Right lobe of liver (tissue), 6 donors: Measurements from ENCODE around the gene APBA2. TPM values are rescaled to one million over a fixed set of nuclear protein-coding genes. Genes with fewer than 3 reads are reported as not detected.

Experiments used
- ATAC-seq, 4 donors: fragments of 200-7000 bp; cut with Tn5 transposase; one replicate each; pipeline ENCODE4 v1.9.1; 2020; ENCODE audit warnings: mild to moderate bottlenecking in 4 of 4, moderate library complexity in 4 of 4
- DNase-seq, 3 donors: peaks; one replicate each; pipeline ENCODE4 v3.0.0-alpha.2; 2020
- H3K27ac ChIP-seq, 3 donors: fragments of 200-600 bp; one replicate each; pipeline ENCODE4 v1.8.0; 2022
- H3K27me3 ChIP-seq, 2 donors: fragments of 200-600 bp; one replicate each; pipeline ENCODE4 v1.8.0; 2022
- H3K36me3 ChIP-seq, 4 donors: fragments of 200-600 bp; sonication (generic) in 1 of 4; one replicate each; pipeline versions ENCODE4 v1.5.1 to v1.8.0; 2017 to 2022; ENCODE audit warnings: control low read depth in 1 of 4
- H3K4me1 ChIP-seq, 4 donors: fragments of 200-600 bp; sonication (generic) in 1 of 4; one replicate each; pipeline versions ENCODE4 v1.5.1 to v1.8.0; 2017 to 2022; ENCODE audit warnings: control low read depth in 1 of 4
- H3K4me3 ChIP-seq, 3 donors: fragments of 200-600 bp; one replicate each; pipeline ENCODE4 v1.8.0; 2022
- H3K9me3 ChIP-seq, 4 donors: fragments of 200-600 bp; sonication (generic) in 1 of 4; one replicate each; pipeline versions ENCODE4 v1.5.1 to v1.8.0; 2017 to 2022; ENCODE audit warnings: control low read depth in 1 of 4
- POLR2A ChIP-seq: fragments of 450-650 bp; IDR thresholded peaks from one replicate; pipeline ENCODE4 v1.6.1; 2017; ENCODE audit warnings: antibody characterized with exemption, mild to moderate bottlenecking
- WGBS: methylation state at CpG from one replicate; pipeline ENCODE4 v1.1.6; 2018; ENCODE audit warnings: low coverage, low lambda C conversion rate; ENCODE audit not compliant: insufficient coverage; ENCODE audit errors: missing lambda C conversion rate; 5-methylcytosine and 5-hydroxymethylcytosine counted together
- intact Hi-C, 2 donors: fragments of 100-400 bp; cut with DNase I; formaldehyde crosslinking; loops; one replicate each; pipeline versions ENCODE4 v1.11.2 to v1.14.1; 2022
- total RNA-seq, 6 experiments: library from RNA; depleted of rRNA in 2 of 6; stranded (reverse); fragments of >200 nt in 2 of 6; fragmentation: NEBNext Ultra II Directional in 3 of 6; extraction: Animal tissue kit (Norgen Biotek cat#: 25700) in 3 of 6; gene quantifications; one replicate each; pipeline versions ENCODE4 v1.1.0 to v1.2.4, GENCODE V29; 2016 to 2023
- TF ChIP-seq, protein P1 (sequence below), 4 donors: fragments of 200-600 bp in 3 of 4; fragments of 450-650 bp in 1 of 4; IDR thresholded peaks; one replicate each; pipeline versions ENCODE4 v1.5.1 to v1.8.0; 2016 to 2022; ENCODE audit warnings: antibody characterized with exemption in 4 of 4, mild to moderate bottlenecking in 2 of 4
- donor health status: DM: no; HTN: yes; CAD: no.
- donor health status: DM: no; HTN: no; CAD: no.
- donor health status: DM: no; HTN: no; CAD: no.
- donor health status: DM: no; HTN: yes; CAD: no.
- donor health status: DM: no; HTN: yes; CAD: no.

Gene APBA2
- total RNA-seq, 6 experiments from 2014 or later: 0.51 to 0.75 (median 0.69) TPM

DNA sequence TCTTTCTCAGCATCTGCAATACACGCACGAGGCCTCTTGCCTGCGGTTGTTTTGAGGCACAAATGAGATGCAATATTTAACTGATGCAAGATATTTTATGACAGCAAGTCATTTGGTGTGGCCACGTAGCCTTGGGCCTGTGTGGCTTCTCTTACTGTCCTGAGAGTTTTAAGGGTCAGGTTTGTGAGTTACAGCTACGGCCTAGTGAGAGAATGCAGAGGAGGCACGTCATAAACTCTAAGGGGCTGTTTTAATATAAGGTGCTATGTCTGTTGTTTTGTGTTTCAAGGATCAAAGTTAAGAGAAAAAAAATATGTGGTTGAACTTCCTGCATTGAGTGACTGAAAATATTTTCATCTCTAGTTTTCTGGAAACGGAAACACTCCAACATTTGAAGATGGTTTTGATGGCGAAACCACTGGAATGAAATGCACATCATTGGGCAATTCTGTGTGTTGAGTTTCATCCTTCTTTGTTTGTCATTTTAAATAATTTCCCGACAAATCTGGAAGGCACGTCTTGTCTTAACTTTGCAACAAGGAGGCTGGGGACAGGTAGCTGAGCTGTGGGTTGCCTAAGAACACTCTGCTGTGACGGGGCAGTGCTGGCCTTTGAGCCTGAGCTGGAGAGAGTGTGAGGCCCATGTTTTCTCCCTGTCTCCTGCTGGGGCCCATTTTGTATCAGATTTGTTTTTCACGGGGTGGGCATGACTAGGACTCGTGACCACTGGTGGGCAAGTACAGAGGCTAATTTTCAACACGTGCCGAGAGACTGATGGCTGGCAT is 5.1 kb downstream of the APBA2 start:
- no peak overlapping the region for H3K27ac ChIP-seq
- DNase-seq (no peak), ATAC-seq (no peak)
- H3K27me3 ChIP-seq: no peaks in the 10 kb centered on the region
- H3K4me3 ChIP-seq: no peak overlapping the region
- intact Hi-C loops: no loop called here
- 69% methylated on average over 14 of the region's 15 CpGs for WGBS
- H3K4me1 ChIP-seq: no peaks in the 10 kb centered on the region
- H3K36me3 ChIP-seq: no peaks in the 10 kb centered on the region
- H3K9me3 ChIP-seq: no peaks in the 10 kb centered on the region
- TF ChIP-seq, protein P1, sequence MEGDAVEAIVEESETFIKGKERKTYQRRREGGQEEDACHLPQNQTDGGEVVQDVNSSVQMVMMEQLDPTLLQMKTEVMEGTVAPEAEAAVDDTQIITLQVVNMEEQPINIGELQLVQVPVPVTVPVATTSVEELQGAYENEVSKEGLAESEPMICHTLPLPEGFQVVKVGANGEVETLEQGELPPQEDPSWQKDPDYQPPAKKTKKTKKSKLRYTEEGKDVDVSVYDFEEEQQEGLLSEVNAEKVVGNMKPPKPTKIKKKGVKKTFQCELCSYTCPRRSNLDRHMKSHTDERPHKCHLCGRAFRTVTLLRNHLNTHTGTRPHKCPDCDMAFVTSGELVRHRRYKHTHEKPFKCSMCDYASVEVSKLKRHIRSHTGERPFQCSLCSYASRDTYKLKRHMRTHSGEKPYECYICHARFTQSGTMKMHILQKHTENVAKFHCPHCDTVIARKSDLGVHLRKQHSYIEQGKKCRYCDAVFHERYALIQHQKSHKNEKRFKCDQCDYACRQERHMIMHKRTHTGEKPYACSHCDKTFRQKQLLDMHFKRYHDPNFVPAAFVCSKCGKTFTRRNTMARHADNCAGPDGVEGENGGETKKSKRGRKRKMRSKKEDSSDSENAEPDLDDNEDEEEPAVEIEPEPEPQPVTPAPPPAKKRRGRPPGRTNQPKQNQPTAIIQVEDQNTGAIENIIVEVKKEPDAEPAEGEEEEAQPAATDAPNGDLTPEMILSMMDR (IDR thresholded peaks at IDR 0.05): no peak
- TF ChIP-seq POLR2A: no peak

- ATAC-seq (no peak), DNase-seq (no peak)
- Histone ChIP-seq H3K9me3 (no peaks in the 10 kb centered on the region), H3K27ac (no peak overlapping the region), H3K36me3 (no peaks in the 10 kb centered on the region), H3K4me3 (no peak overlapping the region), H3K4me1 (no peaks in the 10 kb centered on the region), H3K27me3 (no peaks in the 10 kb centered on the region)
- intact Hi-C loops: no loop called here
- 81% methylated on average over 5 of the region's 6 CpGs for WGBS
- TF ChIP-seq POLR2A: no peak
- TF ChIP-seq, protein P1 (IDR thresholded peaks at IDR 0.05): no peak
These were observed 5.8 kb downstream of the APBA2 start for GRCh38 chr15:28891588-28891987.

GRCh38 chr15:28892789-28893610 is 7.2 kb downstream of the APBA2 start:
- Histone ChIP-seq H3K27me3 (no peaks in the 10 kb centered on the region), H3K4me1 (no peaks in the 10 kb centered on the region), H3K4me3 (no peak overlapping the region), H3K9me3 (no peaks in the 10 kb centered on the region), H3K36me3 (no peaks in the 10 kb centered on the region), H3K27ac (no peak overlapping the region)
- ATAC-seq (no peak), DNase-seq (no peak)
- WGBS: 59% methylated on average over 4 of the region's 12 CpGs
- TF ChIP-seq POLR2A: no peak
- intact Hi-C loops: no loop called here

GRCh38 chr15:28894631-28895030 is 8.9 kb downstream of the APBA2 start:
- Histone ChIP-seq H3K9me3 (no peaks in the 10 kb centered on the region), H3K4me3 (no peak overlapping the region), H3K27ac (no peak overlapping the region), H3K4me1 (no peaks in the 10 kb centered on the region), H3K27me3 (no peaks in the 10 kb centered on the region), H3K36me3 (no peaks in the 10 kb centered on the region)
- DNase-seq: no peak
- intact Hi-C loops: no loop called here
- TF ChIP-seq, protein P1 (IDR thresholded peaks at IDR 0.05): no peak
- no peak for TF ChIP-seq POLR2A
- 86% methylated on average over 6 of the region's 13 CpGs for WGBS
- peak in 1 of 4 donors; percentile 11 for ATAC-seq

GRCh38 chr15:28895146-28895545 is 9.4 kb downstream of the APBA2 start:
- no CpG with 5 or more reads among the region's 13 CpGs for WGBS
- intact Hi-C loops: no loop called here
- ATAC-seq (no peak), DNase-seq (peak in 1 of 3 donors; percentile 27)
- Histone ChIP-seq H3K4me1 (no peaks in the 10 kb centered on the region), H3K36me3 (no peaks in the 10 kb centered on the region), H3K9me3 (no peaks in the 10 kb centered on the region), H3K4me3 (no peak overlapping the region), H3K27ac (no peak overlapping the region), H3K27me3 (no peaks in the 10 kb centered on the region)
- TF ChIP-seq POLR2A: no peak
- TF ChIP-seq, protein P1 (IDR thresholded peaks at IDR 0.05): no peak
